H1 (cell line): ENCODE results near the gene NRTN. TPM values are rescaled to one million over a fixed set of nuclear protein-coding genes. Genes with fewer than 3 reads are reported as not detected.
A peak's percentile ranks its signal among the peaks of the same experiment; 100 is the strongest.

Experiments
- CHD2 ChIP-seq: IDR thresholded peaks from 2 replicates; pipeline ENCODE4 v1.6.1; 2012; ENCODE audit warnings: low read length, improper control_type of control experiment
- FOSL1 ChIP-seq: IDR thresholded peaks from 2 replicates; pipeline ENCODE4 v1.6.1; 2011; ENCODE audit warnings: mild to moderate bottlenecking, low read depth, low read length, moderate library complexity; ENCODE audit not compliant: insufficient read depth
- RBBP5 ChIP-seq: IDR thresholded peaks from 2 replicates; pipeline ENCODE4 v1.7.1; 2012; ENCODE audit warnings: low read depth, mild to moderate bottlenecking, inconsistent platforms, low read length, moderate library complexity, borderline replicate concordance
- YY1 ChIP-seq: IDR thresholded peaks from 2 replicates; pipeline ENCODE4 v1.6.1; 2011; ENCODE audit warnings: low read depth, mild to moderate bottlenecking, low read length
- polyA plus RNA-seq, 7 experiments: library from polyadenylated mRNA; depleted of rRNA in 3 of 7; stranded (reverse) in 5 of 7; unstranded in 2 of 7; fragments of >200 nt in 5 of 7; fragments of 200-250 nt in 2 of 7; gene quantifications; 1 replicate in 5 of 7; 2 replicates in 1 of 7; 4 replicates in 1 of 7; pipeline versions ENCODE4 v1.2.1 to v1.2.3, GENCODE V29; 2011 to 2013; ENCODE audit warnings: missing spikeins in 2 of 7, mixed read lengths in 2 of 7
- total RNA-seq: library from RNA; stranded (reverse); fragmentation: NEBNext Ultra II Directional; extraction: Animal tissue kit (Norgen Biotek cat#: 25700); gene quantifications from 2 replicates; pipeline ENCODE4 v1.2.1, GENCODE V29; 2021

Gene NRTN
- total and polyA plus RNA-seq, 2 of the 8 experiments (the other 6 are each of a cell fraction or from before 2014, with no cell fraction given) = 3.9 to 5.3 TPM

DNA sequence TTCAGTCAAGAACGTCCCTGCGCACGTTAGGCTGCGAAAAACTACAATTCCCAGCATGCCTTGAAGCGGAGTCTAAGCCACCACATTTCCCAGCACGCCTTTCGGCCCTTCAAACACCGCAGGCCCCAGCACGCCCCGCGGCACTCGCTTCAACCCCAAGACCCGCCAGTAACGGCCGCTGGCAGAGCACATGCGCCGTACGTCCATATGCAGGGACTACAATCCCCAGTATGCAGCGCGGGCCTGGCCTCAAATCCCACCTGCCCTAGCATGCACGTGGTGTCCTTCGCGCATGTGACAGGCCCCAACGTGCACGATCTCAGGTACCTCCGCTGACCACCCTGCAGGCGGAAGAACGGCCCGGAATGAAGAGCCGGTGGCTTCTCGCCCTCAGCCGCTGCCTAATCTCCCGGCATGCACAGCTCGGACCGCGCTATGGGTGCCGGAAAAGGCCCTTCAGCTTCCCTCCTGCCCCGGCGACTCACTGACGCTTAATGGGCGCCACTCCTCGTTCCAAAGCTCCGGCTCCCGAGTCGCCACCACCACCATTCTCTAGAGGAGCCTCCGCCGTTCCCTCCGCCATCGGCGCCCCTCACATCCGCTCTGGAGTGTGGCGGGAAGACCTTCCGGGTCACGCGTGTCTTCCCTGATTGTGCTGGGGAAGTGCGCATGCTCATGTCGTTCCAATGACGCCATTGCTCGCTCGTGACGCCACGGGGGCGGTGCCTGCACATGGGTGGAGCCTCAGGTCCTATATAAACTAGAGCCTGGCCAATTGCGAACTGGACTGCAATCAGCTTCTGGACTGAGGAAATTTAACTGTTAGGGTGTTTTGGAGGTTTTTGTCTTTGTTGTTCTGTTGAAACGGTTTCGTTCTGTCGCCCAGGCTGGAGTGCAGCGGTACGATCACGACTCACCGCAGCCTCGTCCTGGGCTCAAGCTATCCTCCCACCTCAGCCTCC, 14.0 kb upstream of the NRTN start, which contains the start of gene DUS3L (continued):
- peak; percentile 87 for TF ChIP-seq RBBP5
- peak; percentile 51; the same call in 1 of the 2 replicates for TF ChIP-seq YY1
- no peak for TF ChIP-seq FOSL1
- TF ChIP-seq CHD2 = peak; percentile 26
